Fibroblast of gingiva (primary cell): ENCODE results near the gene SORCS1.

Experiments used
- DNase-seq: peaks from one replicate; pipeline ENCODE4 v3.0.0-alpha.2; 2011; ENCODE audit warnings: low read depth

Gene SORCS1

DNA sequence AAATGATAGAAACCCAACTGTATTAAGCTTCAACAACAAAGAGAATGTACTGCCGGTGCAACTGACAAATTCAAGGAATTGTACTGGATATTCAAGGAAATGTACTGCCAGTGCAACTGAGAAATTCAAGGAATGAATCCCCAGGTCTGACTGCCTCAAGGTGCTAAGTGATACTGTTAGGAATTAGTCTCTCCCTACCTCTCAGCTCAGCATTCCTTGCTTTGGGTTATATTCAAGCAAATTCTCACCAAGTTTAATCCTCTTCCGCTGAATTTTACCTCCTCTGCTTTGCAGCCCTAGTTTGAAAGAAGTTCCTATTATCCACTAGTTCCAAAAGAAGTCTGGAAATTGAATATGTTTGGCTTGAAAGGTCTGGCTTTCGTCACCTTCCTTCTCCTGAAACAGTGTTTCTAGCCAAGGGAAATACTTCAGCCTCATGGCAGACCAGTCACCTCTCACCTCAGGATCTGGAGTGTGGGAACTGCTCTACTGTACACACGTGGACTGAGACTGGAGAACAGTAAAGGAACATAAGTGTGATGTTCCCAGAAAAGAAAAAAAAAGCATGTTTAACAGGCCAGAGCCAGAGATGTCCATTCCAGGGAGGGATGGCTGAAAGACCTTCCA is 60.4 kb downstream of the SORCS1 start:
- no peak for DNase-seq

DNA sequence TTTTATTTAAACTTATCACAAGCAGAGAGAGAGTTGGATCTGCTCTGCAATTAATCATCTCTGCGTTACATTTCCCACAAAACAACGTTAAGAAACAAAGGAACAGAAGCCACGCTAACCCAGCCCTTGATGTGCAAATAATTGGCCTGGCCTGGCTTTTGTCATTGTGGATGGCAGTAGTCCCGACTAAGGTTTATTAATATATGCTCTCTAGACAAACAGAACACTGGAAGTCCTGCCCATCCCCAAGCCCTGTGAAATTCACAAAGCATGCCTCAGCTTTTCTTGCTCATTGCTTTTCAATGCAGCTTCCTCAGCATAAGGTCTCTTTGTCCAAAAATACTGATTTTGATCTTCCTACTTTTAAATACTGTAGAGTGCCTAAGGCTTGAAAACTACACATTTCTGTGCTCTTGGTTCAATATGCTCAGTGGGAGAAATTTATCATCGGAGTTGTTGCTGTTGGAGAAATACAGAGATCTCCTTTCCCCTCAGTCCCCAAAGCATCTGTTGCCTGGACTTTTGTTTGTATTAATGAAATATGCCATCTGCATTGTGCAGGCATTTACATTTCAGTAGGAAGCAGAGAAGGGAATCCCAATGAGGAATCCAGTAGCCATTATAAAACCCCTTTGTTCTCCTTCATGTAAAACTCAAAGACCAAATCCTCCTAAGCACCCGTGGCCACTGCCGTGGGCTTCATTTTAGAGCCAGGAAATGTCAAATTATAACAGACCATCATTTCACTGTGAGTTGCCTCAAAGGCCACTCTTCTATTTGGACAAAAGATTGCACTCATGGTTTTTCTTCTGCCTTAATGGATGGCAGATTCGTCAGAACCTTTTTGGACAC is 61.1 kb downstream of the SORCS1 start:
- no peak for DNase-seq

DNA sequence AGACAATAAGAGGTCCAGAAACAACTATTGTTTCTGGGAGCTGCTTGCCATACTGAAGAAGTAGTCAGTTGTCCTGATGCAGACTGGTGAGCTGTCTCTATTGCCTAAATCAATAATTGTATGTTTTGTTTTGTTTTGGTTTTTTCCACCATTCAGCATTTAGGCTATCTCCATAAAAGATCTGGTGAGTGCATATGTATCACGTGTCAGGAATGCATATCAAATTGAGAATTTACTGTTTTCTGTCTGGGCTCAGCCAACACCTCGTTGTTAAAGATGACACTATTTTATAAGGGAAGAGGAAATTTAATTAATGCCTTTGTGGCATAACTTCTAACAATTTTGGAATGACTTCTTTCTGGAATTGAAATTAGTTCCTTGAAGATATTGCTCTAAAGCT is 66.2 kb downstream of the SORCS1 start:
- no peak for DNase-seq

DNA sequence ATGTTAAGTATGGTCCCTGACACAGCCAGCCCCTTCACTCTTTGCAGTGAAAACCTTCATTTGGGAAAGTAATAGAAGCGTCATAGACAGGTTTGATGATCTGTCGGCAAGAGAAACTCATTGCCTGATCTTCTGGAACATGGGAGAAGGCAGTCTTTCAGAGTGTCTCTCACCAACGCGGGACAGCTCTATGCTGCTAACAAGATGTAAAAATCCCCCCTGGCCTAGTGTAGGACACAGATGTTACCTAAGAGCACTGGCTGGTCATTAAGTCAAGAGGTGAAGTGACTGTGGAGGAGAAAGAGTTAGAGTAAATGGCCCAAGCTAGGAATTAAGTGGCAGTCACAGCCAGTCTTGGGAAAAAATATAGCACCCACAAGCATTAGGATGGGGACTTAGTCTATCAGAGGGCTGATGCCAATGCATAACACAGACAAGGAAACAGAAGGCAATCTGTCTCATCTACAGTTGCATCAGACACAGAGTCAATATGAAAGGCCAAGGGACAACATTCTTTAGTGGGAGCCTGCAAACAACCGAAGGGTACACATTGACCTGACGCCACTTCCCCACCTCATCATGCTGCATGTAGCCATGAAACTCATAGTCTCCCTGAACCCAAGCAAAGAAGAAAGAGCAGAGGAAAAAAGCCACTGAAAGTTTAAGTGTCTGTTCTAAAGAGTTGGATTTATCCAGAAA is 69.5 kb downstream of the SORCS1 start:
- DNase-seq, result no peak

DNA sequence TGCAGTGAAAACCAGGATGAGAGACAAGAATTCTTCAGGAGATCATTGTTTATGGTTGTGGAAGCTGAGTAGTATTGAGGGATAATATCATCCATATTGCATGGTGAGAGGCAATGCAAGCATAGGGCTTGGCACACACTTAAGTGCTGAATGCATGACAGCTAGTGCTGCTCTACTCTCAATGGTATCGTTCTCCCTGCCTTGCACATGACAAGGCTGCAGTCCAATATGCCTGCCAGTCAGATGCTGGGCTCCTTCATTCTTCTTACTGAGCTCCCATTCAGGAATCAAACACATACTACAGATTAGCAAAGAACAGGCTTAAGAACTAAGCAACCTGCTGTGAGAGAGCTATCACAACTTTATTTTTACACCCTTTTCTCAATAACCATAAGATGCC is 72.2 kb downstream of the SORCS1 start:
- DNase-seq, result no peak

DNA sequence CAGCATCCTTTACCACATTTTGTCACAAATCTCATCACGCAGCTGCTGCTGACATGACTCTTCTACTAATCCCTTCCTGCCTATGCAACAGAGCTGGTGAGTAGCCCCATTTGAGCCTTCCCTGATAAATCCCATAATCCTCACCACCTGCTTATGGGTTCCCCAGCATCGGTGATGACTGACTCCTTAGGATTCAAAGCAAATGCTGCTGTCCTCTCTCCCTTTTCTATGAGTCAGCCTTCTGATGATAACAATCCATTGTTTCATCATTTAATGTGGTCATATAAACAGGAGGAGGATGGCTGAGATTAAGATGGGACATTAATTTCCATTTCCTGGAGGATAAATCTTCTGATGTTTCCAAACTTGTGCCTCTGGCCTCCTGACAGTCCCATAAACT is 73.4 kb downstream of the SORCS1 start:
- DNase-seq, result no peak

DNA sequence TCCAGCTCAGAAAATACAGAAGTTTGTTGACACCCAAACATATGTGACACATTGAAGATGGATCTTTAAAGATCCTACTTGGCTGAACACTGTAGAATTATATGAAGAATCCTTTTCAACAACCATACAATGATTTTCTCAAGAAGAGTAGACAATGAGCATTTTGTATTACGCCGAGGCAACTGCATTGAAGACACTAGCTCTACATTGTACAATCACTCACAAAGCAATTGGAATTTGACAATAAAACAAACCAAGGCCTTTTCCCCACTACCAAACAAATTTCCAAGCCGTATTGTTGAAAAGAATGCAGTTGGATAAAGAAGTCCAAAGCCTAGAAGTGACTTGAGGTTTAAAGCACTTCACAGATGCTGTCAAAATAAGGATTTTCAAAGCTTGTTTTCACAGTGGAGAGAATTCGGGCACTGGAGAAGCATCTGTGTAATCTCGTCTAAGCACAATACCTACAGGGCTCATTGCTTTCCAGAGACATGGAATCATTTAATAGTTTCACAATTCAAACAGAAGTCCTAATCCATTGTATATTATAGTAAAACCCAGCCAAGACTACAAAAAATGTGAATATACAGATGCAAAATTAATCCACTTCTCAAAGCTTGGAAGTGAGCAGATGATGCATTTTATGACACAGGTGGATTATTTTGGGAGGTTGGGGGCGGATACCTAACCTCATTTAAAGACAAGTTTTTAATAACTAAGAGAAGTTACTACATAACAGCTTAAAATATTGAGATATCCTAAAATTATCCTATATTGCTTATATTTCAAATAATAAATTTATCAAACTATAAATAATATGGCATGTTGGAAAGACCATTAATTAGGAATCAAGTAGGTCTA is 78.6 kb downstream of the SORCS1 start:
- DNase-seq, result no peak

DNA sequence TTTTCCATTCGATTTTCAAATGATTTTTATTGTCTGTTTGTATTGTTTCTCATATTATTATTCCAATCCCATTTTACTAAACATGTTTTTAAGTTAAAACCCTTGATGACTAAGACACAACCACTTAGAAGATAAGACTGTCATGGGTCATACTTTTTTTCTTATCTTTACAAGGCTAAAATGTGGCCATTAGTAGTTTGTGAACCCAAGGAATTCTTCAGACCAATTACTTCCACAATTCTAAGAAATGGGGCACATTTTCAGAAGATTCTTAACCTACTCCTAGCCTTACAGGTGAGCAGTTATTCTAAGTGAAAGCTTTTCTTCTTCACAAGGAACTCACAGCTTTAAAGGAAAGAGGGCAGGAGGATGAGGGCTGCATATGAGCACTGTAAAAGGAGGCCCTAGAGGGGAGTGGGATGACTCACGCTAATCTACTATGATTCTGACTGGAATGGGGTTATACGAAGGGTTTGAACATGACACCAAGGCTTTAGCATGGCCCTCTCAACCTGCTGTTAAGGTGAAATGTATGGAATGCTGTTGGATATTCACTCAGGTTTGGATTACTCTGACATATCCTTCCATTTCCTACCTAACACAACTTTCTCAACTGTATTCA is 81.0 kb downstream of the SORCS1 start:
- no peak for DNase-seq

DNA sequence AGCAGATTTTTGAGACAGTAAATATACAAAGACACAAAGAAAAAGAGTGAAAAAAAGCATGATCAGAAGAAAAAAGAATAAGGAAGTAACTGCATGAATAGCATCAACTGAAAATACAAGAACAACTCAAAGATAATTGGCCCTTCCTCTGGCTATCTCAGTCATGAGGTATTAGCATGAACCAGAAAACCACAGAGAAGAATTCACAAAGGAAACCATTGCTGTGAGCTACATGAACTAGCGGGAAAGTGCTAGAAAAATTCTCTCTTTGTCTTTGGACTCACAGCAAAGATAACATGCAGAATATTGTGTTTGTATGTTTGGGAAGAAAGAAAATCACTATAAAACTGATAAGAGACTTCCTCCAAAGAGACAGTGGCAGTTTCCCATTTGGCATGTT is 82.9 kb downstream of the SORCS1 start:
- no peak for DNase-seq

DNA sequence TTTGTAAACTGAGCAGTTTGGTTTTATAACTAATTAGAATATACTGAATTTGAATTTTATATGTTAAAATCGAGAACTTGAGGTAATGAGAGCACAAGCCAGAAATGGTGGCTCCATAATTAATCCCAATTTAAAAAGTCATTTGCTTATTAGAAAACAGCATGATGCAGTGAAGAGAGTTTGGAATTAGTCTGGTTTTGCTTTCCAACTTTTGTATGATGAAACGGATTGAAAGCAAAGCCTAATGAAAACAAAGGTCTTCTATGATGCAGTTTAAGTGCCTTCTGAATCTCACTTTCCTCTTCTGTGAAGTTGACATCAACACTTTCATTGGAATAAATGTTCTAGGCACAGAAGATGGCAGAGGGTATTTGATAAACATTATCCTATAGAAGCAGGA is 89.4 kb downstream of the SORCS1 start:
- no peak for DNase-seq

DNA sequence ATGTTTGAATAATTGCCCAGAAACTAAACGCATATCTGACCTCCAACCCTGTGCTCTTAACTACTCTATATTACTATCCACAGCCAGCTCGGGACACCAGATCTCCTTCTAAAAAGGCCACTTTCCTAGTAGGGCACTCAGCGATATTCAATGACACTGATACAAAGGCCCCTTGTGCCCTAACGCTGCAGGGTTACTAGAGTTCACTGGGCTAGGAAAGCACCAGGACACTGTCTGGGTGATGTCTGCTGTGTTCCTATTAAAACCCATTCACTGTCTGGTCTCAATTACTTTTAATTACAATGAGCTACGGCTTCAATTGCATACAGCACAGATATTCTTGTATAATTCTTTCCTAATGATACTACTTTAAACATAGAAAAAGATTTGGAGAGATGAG is 91.7 kb downstream of the SORCS1 start:
- DNase-seq, result no peak

DNA sequence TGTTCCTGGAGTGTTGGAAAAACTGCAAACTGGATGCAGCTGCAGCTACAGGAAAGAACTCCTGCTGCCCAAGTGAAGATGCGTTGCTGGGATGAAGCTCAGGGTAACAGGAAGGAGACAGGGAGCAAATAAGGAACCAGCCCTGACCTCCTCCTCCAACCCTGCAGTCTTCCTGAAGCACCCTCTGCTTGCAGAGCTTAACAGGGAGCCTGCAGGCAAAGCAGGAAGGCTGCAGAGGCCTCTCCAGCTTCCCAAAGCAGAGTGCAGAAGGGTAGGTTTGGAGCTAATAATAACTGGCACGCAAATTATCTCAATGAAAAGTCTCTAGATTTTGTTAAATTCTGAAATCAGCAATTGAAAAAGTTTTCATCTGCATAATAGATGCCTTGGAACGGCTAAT is 92.5 kb downstream of the SORCS1 start:
- no peak for DNase-seq

DNA sequence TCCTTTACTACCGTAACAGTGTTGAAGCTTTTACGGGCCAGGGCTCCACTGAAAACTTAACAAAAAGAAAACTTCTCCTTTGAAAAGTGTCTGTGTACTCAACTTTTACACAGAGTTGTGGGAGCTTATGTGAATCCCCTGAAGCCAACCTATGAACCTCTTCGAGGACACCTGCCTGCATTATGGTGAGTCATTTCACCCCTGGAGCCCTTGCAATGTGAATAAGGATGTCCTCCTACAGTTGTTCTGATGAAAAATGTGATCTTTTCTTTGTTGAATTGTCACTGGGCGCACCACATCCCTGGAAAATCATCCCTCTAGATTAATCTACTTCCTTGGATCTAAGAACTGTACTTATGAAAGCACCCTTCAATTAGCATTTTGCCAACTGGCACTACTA is 93.2 kb downstream of the SORCS1 start:
- no peak for DNase-seq

DNA sequence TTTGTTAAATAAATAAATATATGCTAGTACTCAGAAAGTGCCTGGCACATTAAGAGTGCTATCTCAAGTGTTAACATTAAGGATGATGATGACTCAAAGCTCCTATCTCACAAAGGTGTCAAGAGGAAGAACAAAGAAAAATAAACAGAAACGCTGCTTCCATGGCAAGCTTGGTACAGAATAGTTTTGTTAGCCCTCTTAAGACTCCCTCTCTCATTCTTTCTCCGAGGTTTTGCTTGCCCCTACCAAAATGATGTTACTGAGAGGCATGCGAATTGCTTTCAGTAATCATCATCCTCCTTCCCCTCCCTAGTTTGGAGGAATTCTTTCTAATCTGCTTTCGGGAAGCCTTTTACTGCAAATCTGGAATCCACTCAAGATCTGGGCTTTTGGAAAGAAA is 96.7 kb downstream of the SORCS1 start:
- DNase-seq, result no peak

DNA sequence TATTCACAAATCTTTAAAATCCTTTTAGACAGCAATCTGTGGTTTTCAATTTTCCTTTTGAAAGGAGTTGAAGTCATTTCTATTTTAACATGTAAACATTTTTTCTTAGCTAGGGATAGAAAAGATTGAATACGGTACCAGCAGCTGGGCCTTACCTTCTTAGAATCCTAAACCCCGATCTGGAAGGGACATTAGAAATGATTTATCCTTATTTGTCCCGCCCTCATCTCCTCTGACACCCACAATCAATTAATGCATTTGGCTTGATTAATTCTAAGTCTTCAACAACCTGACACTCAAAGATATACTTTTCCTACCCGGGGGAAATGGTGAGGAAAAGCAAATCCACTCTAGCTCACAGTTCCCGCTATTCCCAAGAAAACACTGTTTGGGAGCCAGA is 100.4 kb downstream of the SORCS1 start:
- no peak for DNase-seq

DNA sequence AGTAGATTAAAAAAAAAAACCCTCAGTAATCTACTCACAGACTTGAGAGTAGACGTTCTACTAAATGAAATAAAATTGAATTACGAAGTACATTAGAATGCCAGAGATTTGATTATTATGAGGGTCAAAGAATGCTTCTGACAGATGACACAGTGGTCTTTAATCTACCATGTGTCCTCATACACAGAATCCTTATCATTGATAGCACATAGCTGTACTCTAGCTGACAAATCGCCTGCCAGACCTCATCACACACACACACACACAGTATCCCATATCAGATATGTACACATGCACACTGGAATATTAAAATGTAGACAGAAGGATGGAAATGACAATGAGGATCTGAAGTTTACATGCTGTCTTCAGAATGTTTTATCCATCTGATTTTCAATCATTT is 104.6 kb downstream of the SORCS1 start:
- no peak for DNase-seq

DNA sequence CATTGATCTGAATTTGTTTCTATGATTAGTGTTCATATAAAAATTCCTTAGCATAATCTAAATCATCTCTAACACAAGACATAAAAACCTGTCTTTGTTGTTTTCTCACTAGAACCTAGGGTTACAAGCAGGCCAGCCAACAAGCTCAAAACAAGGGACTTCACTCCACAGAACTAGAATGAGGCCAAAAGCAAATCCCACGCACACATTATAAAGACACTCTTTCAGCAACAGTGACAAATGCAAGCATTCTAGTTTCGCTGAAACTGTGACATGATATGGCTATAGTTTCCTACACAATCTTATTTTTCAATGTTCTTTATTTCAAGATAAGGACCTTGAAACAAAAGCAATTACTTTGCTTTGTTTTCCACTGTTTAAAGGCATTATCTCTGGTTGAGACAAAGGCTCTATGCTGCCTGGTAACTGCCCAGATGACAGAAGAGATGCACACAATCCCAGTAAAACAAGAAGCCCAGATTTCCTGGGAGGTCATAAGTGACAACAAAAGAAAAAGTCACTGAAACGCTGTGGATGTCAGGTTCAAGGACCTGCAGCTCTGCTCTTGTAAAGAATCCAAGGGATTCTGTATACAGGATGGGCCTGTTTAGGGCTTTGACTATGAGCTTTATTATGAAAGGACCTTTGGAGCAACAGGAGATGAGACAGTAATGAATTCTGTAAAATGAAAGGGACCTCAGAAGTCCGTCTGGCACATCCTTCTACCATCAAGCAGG is 105.3 kb downstream of the SORCS1 start:
- no peak for DNase-seq

DNA sequence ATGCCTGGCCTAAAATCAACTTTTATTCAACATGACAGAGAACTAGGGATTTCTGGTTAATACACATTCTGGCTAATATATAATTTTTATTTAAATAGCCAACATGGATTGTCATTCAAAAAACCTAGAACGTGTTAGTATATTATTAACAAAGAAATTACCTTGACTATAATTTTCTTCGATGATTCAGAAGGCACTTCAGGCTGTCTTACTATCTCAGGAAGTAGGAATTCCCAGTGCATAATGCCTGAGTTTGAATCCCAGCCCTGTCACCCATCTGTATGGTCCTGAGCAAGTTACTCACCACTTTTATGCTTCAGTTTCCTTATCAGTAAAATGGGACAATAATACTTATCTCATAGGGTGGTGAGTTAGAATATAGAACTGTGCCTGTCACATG is 106.2 kb downstream of the SORCS1 start:
- DNase-seq, result no peak

DNA sequence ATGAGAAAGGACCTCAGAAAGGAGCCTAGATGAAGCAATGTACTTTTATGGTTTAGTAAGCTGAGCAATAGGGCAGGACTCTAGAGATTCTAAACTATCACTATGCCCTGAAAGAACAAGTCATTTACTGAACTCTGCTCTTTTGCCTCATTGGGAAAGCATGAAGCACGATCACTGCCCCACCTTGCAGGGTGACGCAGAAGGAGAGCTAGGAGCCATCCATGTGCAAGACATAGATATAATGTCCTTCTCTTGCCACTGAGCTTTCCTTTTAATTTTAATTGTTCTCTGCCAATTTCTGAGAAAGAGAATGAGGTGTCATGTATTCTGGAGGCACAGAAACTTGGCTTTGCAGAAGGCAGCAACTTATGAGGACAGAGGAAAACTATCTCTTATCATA is 108.3 kb downstream of the SORCS1 start:
- no peak for DNase-seq

DNA sequence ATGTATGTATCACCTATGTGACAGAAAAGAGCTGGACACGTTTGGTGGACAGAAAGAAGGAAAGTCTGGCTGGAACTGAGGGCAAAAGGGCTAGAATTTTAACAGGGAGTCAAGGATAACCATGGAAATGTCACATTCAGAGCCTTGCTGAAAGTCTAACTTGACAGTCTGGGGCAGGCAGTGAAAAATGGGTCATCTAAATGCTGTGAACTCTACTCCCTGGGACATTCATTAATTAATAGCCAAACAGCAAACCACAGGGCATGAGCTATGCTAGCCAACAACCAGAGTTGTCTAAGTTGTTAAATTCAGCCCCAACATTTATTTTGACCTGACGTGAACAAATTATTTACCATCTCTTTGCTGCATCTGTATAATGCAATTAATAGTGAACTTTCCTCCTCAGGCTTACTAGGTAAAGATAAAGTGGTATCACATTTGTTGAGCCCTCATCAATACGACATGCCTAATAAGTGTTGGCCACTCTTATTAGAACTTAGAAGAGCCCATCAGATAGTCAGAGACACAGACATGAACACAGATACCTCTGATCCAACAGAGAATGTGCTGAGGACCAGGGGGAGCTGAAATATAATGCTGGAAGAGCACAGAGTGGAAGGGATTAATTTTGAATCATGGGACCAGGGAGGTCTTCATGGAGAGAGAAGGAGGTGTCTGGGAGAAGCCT is 109.9 kb downstream of the SORCS1 start:
- no peak for DNase-seq

DNA sequence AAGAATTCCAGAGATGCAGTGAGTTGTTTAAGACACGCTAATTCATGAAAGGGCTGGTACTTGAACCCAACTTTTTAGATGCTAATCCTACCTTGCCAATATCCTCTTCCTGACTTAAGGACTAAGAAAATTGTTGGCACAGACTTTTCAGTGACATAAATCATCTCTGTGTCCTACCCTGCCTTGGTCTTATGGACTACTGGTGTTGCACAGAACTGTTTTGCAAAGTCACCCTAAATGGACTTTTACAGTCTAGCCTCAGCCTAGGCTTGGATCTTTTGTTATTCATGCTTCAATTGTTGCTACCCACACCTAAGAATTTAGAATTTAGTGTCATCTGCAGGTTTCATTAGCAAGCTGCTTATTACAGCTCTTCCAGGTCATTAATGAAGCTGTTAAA is 112.7 kb downstream of the SORCS1 start:
- DNase-seq, result no peak
